Spleen (tissue), 7 donors: ENCODE measurements around the gene THOC2.

Source experiments
- POLR2A ChIP-seq, 3 donors: fragments of 450-650 bp; IDR thresholded peaks; one replicate each; pipeline ENCODE4 v1.5.1; 2017; ENCODE audit warnings: antibody characterized with exemption in 3 of 3, mild to moderate bottlenecking in 1 of 3
- POLR2AphosphoS5 ChIP-seq, 3 donors: sonication (generic); formaldehyde crosslinking; IDR thresholded peaks; one replicate each; pipeline ENCODE4 v1.5.1; 2017; ENCODE audit warnings: antibody characterized with exemption in 3 of 3
- TF ChIP-seq, protein P1 (sequence below), 11 experiments: fragments of 200-600 bp in 7 of 11; fragments of 450-650 bp in 4 of 11; sonication (generic) in 4 of 11; IDR thresholded peaks in 8 of 11; conservative IDR thresholded peaks in 3 of 11; 1 replicate in 7 of 11; 2 replicates in 4 of 11; pipeline versions ENCODE4 v1.4.0 to v1.8.0; 2016 to 2021; ENCODE audit warnings: antibody characterized with exemption in 11 of 11, inconsistent platforms in 4 of 11, mild to moderate bottlenecking in 1 of 11
- donor health status: DM: no; HTN: no; CAD: no; lungs with moderate emphysema.
- donor health status: DM: no; HTN: no; CAD: no.
- donor health status: DM: no; HTN: no; CAD: no.

DNA sequence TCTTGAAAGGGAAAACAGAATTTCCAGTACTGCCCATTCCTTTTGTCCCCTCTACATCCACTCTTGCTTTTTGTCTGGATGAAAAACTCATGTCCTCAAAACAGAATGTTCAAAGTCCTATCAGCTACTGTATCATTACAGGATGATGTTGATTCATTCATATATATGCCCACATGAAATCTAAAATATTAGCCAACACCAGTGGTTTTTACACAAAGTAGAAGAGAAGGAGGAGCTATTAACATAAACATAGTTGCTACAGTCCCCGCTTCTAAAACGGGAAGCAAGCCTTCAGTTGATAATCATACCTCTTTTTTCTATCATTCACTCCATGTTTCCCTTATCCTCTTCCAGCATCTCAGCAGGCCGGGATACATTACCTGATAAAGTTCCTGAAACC is 7.7 kb upstream of the THOC2 start:
- TF ChIP-seq POLR2A (IDR thresholded peaks at IDR 0.05), result no peak
- TF ChIP-seq, protein P1, sequence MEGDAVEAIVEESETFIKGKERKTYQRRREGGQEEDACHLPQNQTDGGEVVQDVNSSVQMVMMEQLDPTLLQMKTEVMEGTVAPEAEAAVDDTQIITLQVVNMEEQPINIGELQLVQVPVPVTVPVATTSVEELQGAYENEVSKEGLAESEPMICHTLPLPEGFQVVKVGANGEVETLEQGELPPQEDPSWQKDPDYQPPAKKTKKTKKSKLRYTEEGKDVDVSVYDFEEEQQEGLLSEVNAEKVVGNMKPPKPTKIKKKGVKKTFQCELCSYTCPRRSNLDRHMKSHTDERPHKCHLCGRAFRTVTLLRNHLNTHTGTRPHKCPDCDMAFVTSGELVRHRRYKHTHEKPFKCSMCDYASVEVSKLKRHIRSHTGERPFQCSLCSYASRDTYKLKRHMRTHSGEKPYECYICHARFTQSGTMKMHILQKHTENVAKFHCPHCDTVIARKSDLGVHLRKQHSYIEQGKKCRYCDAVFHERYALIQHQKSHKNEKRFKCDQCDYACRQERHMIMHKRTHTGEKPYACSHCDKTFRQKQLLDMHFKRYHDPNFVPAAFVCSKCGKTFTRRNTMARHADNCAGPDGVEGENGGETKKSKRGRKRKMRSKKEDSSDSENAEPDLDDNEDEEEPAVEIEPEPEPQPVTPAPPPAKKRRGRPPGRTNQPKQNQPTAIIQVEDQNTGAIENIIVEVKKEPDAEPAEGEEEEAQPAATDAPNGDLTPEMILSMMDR (IDR thresholded peaks at IDR 0.05 in 8 of 11, conservative IDR thresholded peaks at IDR 0.05 in 3 of 11), result no peak
- TF ChIP-seq POLR2AphosphoS5 (IDR thresholded peaks at IDR 0.05), result no peak
